CD14-positive monocyte (primary cell): ENCODE measurements around the gene GPR55. TPM values are rescaled to one million over a fixed set of nuclear protein-coding genes. Genes with fewer than 3 reads are reported as not detected.

Source experiments
- DNase-seq, 3 donors: peaks; one replicate each; pipeline ENCODE4 v3.0.0-alpha.2; 2011 to 2022
- H2AFZ ChIP-seq: 2 replicates; pipeline ENCODE4 v1.6.0; 2012; ENCODE audit warnings: mild to moderate bottlenecking, low read depth, low read length, inconsistent platforms; ENCODE audit not compliant: insufficient read depth, poor library complexity, severe bottlenecking
- H3K27ac ChIP-seq, 2 donors: 1 replicate in 1 of 2; 2 replicates in 1 of 2; pipeline ENCODE4 v1.5.1; 2012 to 2013; ENCODE audit warnings: low read length in 2 of 2, control low read depth in 1 of 2, inconsistent platforms in 1 of 2, low read depth in 1 of 2, mild to moderate bottlenecking in 1 of 2
- H3K27me3 ChIP-seq, 2 donors: one replicate each; pipeline versions ENCODE4 v1.6.0 to v1.6.1; 2011 to 2013; ENCODE audit warnings: low read length in 2 of 2; ENCODE audit not compliant: control insufficient read depth in 2 of 2, insufficient read depth in 2 of 2
- H3K36me3 ChIP-seq, 2 donors: replicated peaks in 1 of 2; 1 replicate in 1 of 2; 2 replicates in 1 of 2; pipeline versions ENCODE4 v1.5.1 to v1.6.1; 2012 to 2013; ENCODE audit warnings: low read length in 2 of 2, control low read depth in 1 of 2, inconsistent platforms in 1 of 2, mild to moderate bottlenecking in 1 of 2; ENCODE audit not compliant: insufficient read depth in 2 of 2, control insufficient read depth in 1 of 2
- H3K4me1 ChIP-seq, 2 donors: 1 replicate in 1 of 2; 2 replicates in 1 of 2; pipeline versions ENCODE4 v1.5.1 to v1.6.1; 2012 to 2013; ENCODE audit warnings: low read length in 2 of 2, control low read depth in 1 of 2, inconsistent platforms in 1 of 2, mild to moderate bottlenecking in 1 of 2, moderate library complexity in 1 of 2; ENCODE audit not compliant: insufficient read depth in 2 of 2, control insufficient read depth in 1 of 2
- H3K4me2 ChIP-seq: replicated peaks from 2 replicates; pipeline ENCODE3; 2012; ENCODE audit warnings: low read length, moderate library complexity, mild to moderate bottlenecking; ENCODE audit not compliant: poor library complexity, severe bottlenecking; ENCODE audit errors: extremely low read depth
- H3K4me3 ChIP-seq, 3 experiments: fragments of 200-600 bp in 1 of 3; sonication (generic) in 1 of 3; replicated peaks in 1 of 3; 1 replicate in 2 of 3; 2 replicates in 1 of 3; pipeline ENCODE4 v1.5.1; 2011 to 2013; ENCODE audit warnings: low read length in 3 of 3, mild to moderate bottlenecking in 3 of 3, control low read depth in 2 of 3, low read depth in 2 of 3, inconsistent platforms in 1 of 3, moderate library complexity in 1 of 3
- H3K79me2 ChIP-seq: 2 replicates; pipeline ENCODE4 v1.6.0; 2012; ENCODE audit warnings: mild to moderate bottlenecking, control low read depth, inconsistent platforms, low read length, moderate library complexity; ENCODE audit not compliant: insufficient read depth
- H3K9ac ChIP-seq: 2 replicates; pipeline ENCODE4 v1.6.0; 2017; ENCODE audit warnings: low read length, mild to moderate bottlenecking; ENCODE audit not compliant: insufficient read depth, poor library complexity, severe bottlenecking
- H3K9me3 ChIP-seq, 2 donors: replicated peaks in 1 of 2; 1 replicate in 1 of 2; 2 replicates in 1 of 2; pipeline versions ENCODE4 v1.5.1 to v1.6.1; 2012 to 2013; ENCODE audit warnings: low read length in 2 of 2, control low read depth in 1 of 2; ENCODE audit not compliant: control insufficient read depth in 1 of 2, insufficient read depth in 1 of 2
- H4K20me1 ChIP-seq: 2 replicates; pipeline ENCODE4 v1.6.0; 2012; ENCODE audit warnings: mild to moderate bottlenecking, low read length, control low read depth, moderate library complexity; ENCODE audit not compliant: insufficient read depth
- H3K27ac Mint-ChIP-seq, 7 donors: one replicate each; pipeline ENCODE4 v1.8.0; 2020; ENCODE audit warnings: mild to moderate bottlenecking in 7 of 7, mixed read lengths in 7 of 7, moderate library complexity in 6 of 7, inconsistent platforms in 2 of 7
- H3K27me3 Mint-ChIP-seq, 3 donors: one replicate each; pipeline ENCODE4 v1.8.0; 2021 to 2022; ENCODE audit warnings: low read depth in 3 of 3, mild to moderate bottlenecking in 3 of 3, mixed read lengths in 3 of 3, moderate library complexity in 3 of 3, inconsistent platforms in 1 of 3
- H3K36me3 Mint-ChIP-seq, 2 donors: one replicate each; pipeline ENCODE4 v1.8.0; 2020; ENCODE audit warnings: mixed read lengths in 2 of 2, inconsistent platforms in 1 of 2, mild to moderate bottlenecking in 1 of 2
- H3K4me1 Mint-ChIP-seq: one replicate; pipeline ENCODE4 v1.8.0; 2020; ENCODE audit warnings: mild to moderate bottlenecking, mixed read lengths
- H3K4me3 Mint-ChIP-seq, 2 donors: one replicate each; pipeline ENCODE4 v1.8.0; 2020; ENCODE audit warnings: mild to moderate bottlenecking in 2 of 2, mixed read lengths in 2 of 2, moderate library complexity in 1 of 2
- H3K9me3 Mint-ChIP-seq, 7 donors: one replicate each; pipeline ENCODE4 v1.8.0; 2020 to 2022; ENCODE audit warnings: mixed read lengths in 7 of 7, mild to moderate bottlenecking in 6 of 7, moderate library complexity in 6 of 7, inconsistent platforms in 2 of 7
- WGBS: methylation state at CpG from one replicate; pipeline ENCODE4 v1.1.5; 2013; ENCODE audit warnings: missing lambda C conversion rate; ENCODE audit not compliant: insufficient coverage; 5-methylcytosine and 5-hydroxymethylcytosine counted together
- intact Hi-C, 2 donors: fragments of 100-400 bp; cut with micrococcal nuclease; formaldehyde crosslinking; loops; one replicate each; pipeline versions ENCODE4 v1.15.0 to v1.15.1; 2023
- polyA plus RNA-seq, 3 donors: library from polyadenylated mRNA; depleted of rRNA in 1 of 3; unstranded in 2 of 3; stranded (reverse) in 1 of 3; fragments of 300-500 nt in 2 of 3; fragments of >200 nt in 1 of 3; fragmentation: Illumina TruSeq in 2 of 3; gene quantifications; 1 replicate in 2 of 3; 2 replicates in 1 of 3; pipeline ENCODE4 v1.2.3, GENCODE V29; 2012 to 2021
- TF ChIP-seq, protein P1 (sequence below): fragments of 200-600 bp; IDR thresholded peaks from one replicate; pipeline ENCODE4 v1.8.0; 2022; ENCODE audit warnings: antibody characterized with exemption, mild to moderate bottlenecking

Gene GPR55
- polyA plus RNA-seq, 3 donors: 0.11 to 0.12 TPM; not detected in 1

DNA sequence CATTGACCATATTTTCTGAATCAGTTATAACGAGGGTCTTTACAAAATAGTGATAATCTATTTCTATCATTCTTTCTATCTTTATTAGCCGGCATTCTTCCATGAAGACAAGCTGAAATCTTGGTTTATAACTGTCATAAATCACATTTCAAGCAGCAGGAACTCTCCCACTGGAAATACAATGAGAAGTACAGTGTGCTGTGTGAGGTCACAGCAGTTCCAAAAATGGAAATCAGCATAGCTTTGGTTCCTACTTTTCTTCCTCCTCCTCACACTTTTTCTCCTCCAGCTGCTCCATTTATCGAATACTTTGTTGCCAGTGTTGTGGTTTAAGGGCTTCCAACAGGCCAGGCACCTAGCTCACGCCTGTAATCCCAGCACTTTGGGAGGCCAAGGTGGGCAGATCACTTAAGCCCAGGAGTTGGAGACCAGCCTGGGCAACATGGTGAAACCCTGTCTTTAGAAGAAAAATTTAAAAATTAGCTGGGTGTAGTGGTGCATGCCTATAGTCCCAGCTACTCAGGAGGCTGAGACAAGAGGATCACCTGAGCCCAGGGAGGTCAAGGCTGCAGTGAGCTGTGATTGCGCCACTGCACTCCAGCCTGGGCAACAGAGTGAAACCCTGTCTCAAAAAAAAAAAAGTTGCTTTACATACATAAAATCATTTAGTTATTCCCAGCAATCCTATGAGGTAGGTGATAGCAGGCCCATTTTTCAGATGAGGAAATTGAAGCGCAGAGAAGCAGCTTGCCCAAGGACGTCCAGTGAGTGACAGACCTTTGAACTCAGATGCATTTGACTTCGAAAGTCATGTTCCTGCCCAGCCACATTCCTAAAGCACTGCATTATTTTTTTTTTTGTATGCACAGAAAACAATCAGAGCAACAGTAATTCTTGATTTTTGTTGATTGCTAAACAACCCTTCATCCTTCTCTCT, 34.0 kb upstream of the GPR55 start:
- H3K9me3 Mint-ChIP-seq: peaks cover 0 to 10% (median 4%) of the 10 kb centered on the region in 7 donors
- no peaks in the 10 kb centered on the region for H3K79me2 ChIP-seq
- H3K4me3 ChIP-seq: no peak overlapping the region
- 100% methylated on average over 1 of the region's 8 CpGs for WGBS
- intact Hi-C loops: no loop called here
- H3K27me3 Mint-ChIP-seq: peaks cover 33 to 40% (median 38%) of the 10 kb centered on the region in 3 donors
- no peak overlapping the region for H2AFZ ChIP-seq
- peaks cover 0 to 9% of the 10 kb centered on the region in 2 donors for H3K36me3 Mint-ChIP-seq
- H3K27ac Mint-ChIP-seq: no peak overlapping the region
- H3K4me3 Mint-ChIP-seq: no peak overlapping the region
- H3K27me3 ChIP-seq: peaks cover 22 to 25% of the 10 kb centered on the region in 2 donors
- peaks cover 9 to 12% of the 10 kb centered on the region in 2 donors for H3K4me1 ChIP-seq
- H3K36me3 ChIP-seq: no peaks in the 10 kb centered on the region
- peaks cover 15% of the 10 kb centered on the region for H3K4me1 Mint-ChIP-seq
- TF ChIP-seq, protein P1, sequence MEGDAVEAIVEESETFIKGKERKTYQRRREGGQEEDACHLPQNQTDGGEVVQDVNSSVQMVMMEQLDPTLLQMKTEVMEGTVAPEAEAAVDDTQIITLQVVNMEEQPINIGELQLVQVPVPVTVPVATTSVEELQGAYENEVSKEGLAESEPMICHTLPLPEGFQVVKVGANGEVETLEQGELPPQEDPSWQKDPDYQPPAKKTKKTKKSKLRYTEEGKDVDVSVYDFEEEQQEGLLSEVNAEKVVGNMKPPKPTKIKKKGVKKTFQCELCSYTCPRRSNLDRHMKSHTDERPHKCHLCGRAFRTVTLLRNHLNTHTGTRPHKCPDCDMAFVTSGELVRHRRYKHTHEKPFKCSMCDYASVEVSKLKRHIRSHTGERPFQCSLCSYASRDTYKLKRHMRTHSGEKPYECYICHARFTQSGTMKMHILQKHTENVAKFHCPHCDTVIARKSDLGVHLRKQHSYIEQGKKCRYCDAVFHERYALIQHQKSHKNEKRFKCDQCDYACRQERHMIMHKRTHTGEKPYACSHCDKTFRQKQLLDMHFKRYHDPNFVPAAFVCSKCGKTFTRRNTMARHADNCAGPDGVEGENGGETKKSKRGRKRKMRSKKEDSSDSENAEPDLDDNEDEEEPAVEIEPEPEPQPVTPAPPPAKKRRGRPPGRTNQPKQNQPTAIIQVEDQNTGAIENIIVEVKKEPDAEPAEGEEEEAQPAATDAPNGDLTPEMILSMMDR: no peak
- H3K9ac ChIP-seq: no peak overlapping the region
- DNase-seq: no peak
- H3K4me2 ChIP-seq: no peak overlapping the region
- no peaks in the 10 kb centered on the region for H4K20me1 ChIP-seq
- H3K9me3 ChIP-seq: peaks cover 0 to 5% of the 10 kb centered on the region in 2 donors
- no peak overlapping the region for H3K27ac ChIP-seq

DNA sequence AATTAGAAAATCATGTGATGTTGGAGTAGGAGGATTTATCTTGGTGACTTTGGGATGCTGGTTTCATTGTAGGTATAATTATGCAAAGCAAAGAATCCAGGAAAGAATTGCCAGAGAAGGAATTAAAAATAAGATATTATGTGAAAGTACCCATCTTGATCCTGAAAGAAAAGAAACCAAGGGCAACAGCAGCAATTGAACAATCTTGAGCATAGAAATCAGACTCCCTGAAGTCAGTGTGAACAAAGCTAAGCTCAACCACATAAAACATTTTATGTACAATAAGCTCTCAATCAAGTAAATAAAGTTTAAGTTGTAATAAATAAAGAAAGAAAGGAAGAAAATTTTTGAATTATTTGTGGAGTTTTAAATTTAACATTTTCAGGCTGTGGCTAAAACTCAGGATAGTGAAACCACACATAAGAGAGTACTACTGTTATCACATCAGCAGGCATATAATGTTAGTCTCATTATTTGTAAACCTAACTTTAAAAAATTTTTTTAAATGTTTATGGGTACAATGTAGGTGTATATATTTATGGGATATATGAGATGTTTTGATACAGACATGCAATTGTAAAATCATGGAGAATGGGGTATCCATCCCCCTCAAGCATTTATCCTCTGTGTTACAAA, 32.8 kb upstream of the GPR55 start:
- TF ChIP-seq, protein P1: no peak
- no peak overlapping the region for H3K9ac ChIP-seq
- H3K27me3 ChIP-seq: peaks cover 22 to 25% of the 10 kb centered on the region in 2 donors
- H3K4me3 Mint-ChIP-seq: peak overlapping the region; percentile 70 to 94
- peaks cover 25% of the 10 kb centered on the region for H3K4me1 Mint-ChIP-seq
- no peak for DNase-seq
- H3K27ac Mint-ChIP-seq: peak overlapping the region in 1 of 7 donors; percentile 26
- H3K27ac ChIP-seq: no peak overlapping the region
- peaks cover 9 to 12% of the 10 kb centered on the region in 2 donors for H3K4me1 ChIP-seq
- H3K79me2 ChIP-seq: no peaks in the 10 kb centered on the region
- peak overlapping the region in 1 of 3 experiments; percentile 13 for H3K4me3 ChIP-seq
- H2AFZ ChIP-seq: no peak overlapping the region
- peaks cover 33 to 41% (median 39%) of the 10 kb centered on the region in 3 donors for H3K27me3 Mint-ChIP-seq
- intact Hi-C loops: no loop called here
- peaks cover 0 to 9% of the 10 kb centered on the region in 2 donors for H3K36me3 Mint-ChIP-seq
- no peaks in the 10 kb centered on the region for H4K20me1 ChIP-seq
- H3K9me3 Mint-ChIP-seq: peaks cover 0 to 6% (median 2%) of the 10 kb centered on the region in 7 donors
- H3K4me2 ChIP-seq: peak overlapping the region; percentile 49
- no peaks in the 10 kb centered on the region for H3K36me3 ChIP-seq
- H3K9me3 ChIP-seq: peaks cover 0 to 5% of the 10 kb centered on the region in 2 donors
